Activated CD4-positive, CD25-positive, alpha-beta regulatory T cell treated with anti-CD3 and anti-CD28 coated beads, Interleukin-2, amount 50 U/mL, for 72 hours (primary cell): ENCODE results near the gene CHCHD4.
"Not testable (repeated sequence)": the region's sequence is repeated elsewhere in the genome, so short reads cannot be mapped to it uniquely, and the experiment has no call there.

ENCODE experiments used
- DNase-seq: peaks from one replicate; pipeline ENCODE4 v3.0.0; 2021

Gene CHCHD4

GRCh38 chr3:14118400-14119381, 6.0 kb downstream of the CHCHD4 start:
- no peak for DNase-seq

- DNase-seq = no peak
Observed at GRCh38 chr3:14117468-14118399, 6.9 kb downstream of the CHCHD4 start.

GRCh38 chr3:14113965-14114635, 10.6 kb downstream of the CHCHD4 start:
- DNase-seq = no peak

- DNase-seq = no peak
Observed at GRCh38 chr3:14110699-14111098, 14.0 kb downstream of the CHCHD4 start.

GRCh38 chr3:14109821-14110220, 14.8 kb downstream of the CHCHD4 start:
- DNase-seq = not testable (repeated sequence)

- DNase-seq = no peak
Observed at GRCh38 chr3:14097616-14098391, 26.9 kb downstream of the CHCHD4 start.

- DNase-seq = no peak
Observed at GRCh38 chr3:14096742-14097141, 27.9 kb downstream of the CHCHD4 start.

GRCh38 chr3:14093831-14094230, 30.8 kb downstream of the CHCHD4 start:
- DNase-seq = no peak

- DNase-seq = no peak
Observed at GRCh38 chr3:14092464-14092863, 32.2 kb downstream of the CHCHD4 start.

GRCh38 chr3:14091959-14092358, 32.7 kb downstream of the CHCHD4 start:
- DNase-seq = not testable (repeated sequence)

- DNase-seq = not testable (repeated sequence)
Observed at GRCh38 chr3:14087461-14087860, 37.2 kb downstream of the CHCHD4 start.

GRCh38 chr3:14082108-14082657, 42.5 kb downstream of the CHCHD4 start:
- no peak for DNase-seq

- no peak for DNase-seq
Observed at GRCh38 chr3:14077310-14077709, 47.4 kb downstream of the CHCHD4 start.

- DNase-seq = not testable (repeated sequence)
Observed at GRCh38 chr3:14075233-14075632, 49.4 kb downstream of the CHCHD4 start.

- no peak for DNase-seq
Observed at GRCh38 chr3:14064910-14065309, 59.8 kb downstream of the CHCHD4 start.

- no peak for DNase-seq
Observed at GRCh38 chr3:14063152-14063551, 61.5 kb downstream of the CHCHD4 start.
